ENCODE results near the gene TEC.
A peak's percentile ranks its signal among the peaks of the same experiment; 100 is the strongest.

GRCh38 chr4:48129307-48130014 lies 140.2 kb downstream of the TEC start:
- TF ChIP-seq POLR2A (IDR thresholded peaks at IDR 0.05) (no peak), CTCF (IDR thresholded peaks at IDR 0.05) (peak in 1 of 12 donors; percentile 9)
